ENCODE data around the gene DHRS9.
"Not testable (repeated sequence)": the region's sequence is repeated elsewhere in the genome, so short reads cannot be mapped to it uniquely, and the experiment has no call there.

- TF ChIP-seq CTCF (optimal IDR thresholded peaks at IDR 0.05 in 1 of 3, IDR thresholded peaks at IDR 0.05 in 1 of 3, conservative IDR thresholded peaks at IDR 0.05 in 1 of 3; ENCODE audit: extremely low read depth in 1 of 3, insufficient read depth in 2 of 3, low read length in 3 of 3); EZH2 (IDR thresholded peaks at IDR 0.05; ENCODE audit: low read length): not testable (repeated sequence)
Measured at GRCh38 chr2:169054575-169054974, 14.8 kb upstream of the DHRS9 start.
